Thoracic aorta (tissue), 2 donors: ENCODE results near the gene ATP4A. TPM values are rescaled to one million over a fixed set of nuclear protein-coding genes. Genes with fewer than 3 reads are reported as not detected.

Source experiments
- ATAC-seq: fragments of 150-250 bp; one replicate; pipeline ENCODE4 v1.8.0; 2017; ENCODE audit warnings: low read depth; ENCODE audit not compliant: insufficient number of reproducible peaks, low FRiP score
- DNase-seq: peaks from one replicate; pipeline ENCODE4 v3.0.0-alpha.2; 2020; ENCODE audit warnings: low spot score
- H3K27ac ChIP-seq, 2 donors: fragments of 200-600 bp; sonication (generic); 1 replicate in 1 of 2; 2 replicates in 1 of 2; pipeline ENCODE4 v1.5.1; 2016; ENCODE audit warnings: mild to moderate bottlenecking in 2 of 2, moderate library complexity in 2 of 2
- H3K27me3 ChIP-seq: fragments of 200-600 bp; sonication (generic); replicated peaks from 2 replicates; pipeline ENCODE4 v1.6.0; 2016; ENCODE audit warnings: mild to moderate bottlenecking; ENCODE audit not compliant: insufficient read depth
- H3K36me3 ChIP-seq: fragments of 200-600 bp; sonication (generic); one replicate; pipeline ENCODE4 v1.5.1; 2016
- H3K4me1 ChIP-seq, 2 donors: fragments of 200-600 bp; sonication (generic); 1 replicate in 1 of 2; 2 replicates in 1 of 2; pipeline versions ENCODE4 v1.5.1 to v1.6.0; 2016; ENCODE audit warnings: low read depth in 2 of 2, mild to moderate bottlenecking in 1 of 2; ENCODE audit not compliant: control insufficient read depth in 1 of 2
- H3K4me3 ChIP-seq: fragments of 200-600 bp; sonication (generic); 2 replicates; pipeline ENCODE4 v1.5.1; 2016; ENCODE audit warnings: mild to moderate bottlenecking
- H3K9me3 ChIP-seq: fragments of 200-600 bp; sonication (generic); 2 replicates; pipeline ENCODE4 v1.5.1; 2016
- total RNA-seq, 2 donors: library from RNA; depleted of rRNA; stranded (reverse); fragments of >200 nt; gene quantifications; one replicate each; pipeline versions ENCODE4 v1.1.0 to v1.2.3, GENCODE V29; 2016
- TF ChIP-seq, protein P1 (sequence below): fragments of 200-600 bp; sonication (generic); IDR thresholded peaks from one replicate; pipeline ENCODE4 v1.5.1; 2019; ENCODE audit warnings: antibody characterized with exemption

Gene ATP4A
- total RNA-seq, 2 donors from 2014 or later, result 0.35 TPM; not detected in 1

DNA sequence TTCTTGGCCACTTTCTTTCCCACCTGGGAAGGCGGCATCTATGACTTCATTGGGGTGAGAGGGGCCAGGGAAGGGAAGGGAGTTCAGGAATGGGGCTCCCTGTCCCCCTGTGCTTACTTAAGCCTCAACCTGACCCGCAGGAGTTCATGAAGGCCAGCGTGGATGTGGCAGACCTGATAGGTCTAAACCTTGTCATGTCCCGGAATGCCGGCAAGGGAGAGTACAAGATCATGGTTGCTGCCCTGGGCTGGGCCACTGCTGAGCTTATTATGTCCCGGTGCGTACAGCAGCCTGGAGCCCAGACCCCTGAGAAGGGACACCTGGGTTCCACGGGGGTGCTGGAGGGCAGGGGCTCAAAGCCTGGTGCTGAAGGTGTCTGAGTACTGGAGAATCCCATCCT is 16.9 kb downstream of the ATP4A start:
- Histone ChIP-seq H3K4me1 (peaks cover 8 to 21% of the 10 kb centered on the region in 2 donors), H3K36me3 (no peaks in the 10 kb centered on the region), H3K9me3 (no peaks in the 10 kb centered on the region), H3K27ac (no peak overlapping the region), H3K4me3 (peak overlapping the region; percentile 97), H3K27me3 (no peaks in the 10 kb centered on the region)
- ATAC-seq (no peak), DNase-seq (no peak)
- TF ChIP-seq, protein P1, sequence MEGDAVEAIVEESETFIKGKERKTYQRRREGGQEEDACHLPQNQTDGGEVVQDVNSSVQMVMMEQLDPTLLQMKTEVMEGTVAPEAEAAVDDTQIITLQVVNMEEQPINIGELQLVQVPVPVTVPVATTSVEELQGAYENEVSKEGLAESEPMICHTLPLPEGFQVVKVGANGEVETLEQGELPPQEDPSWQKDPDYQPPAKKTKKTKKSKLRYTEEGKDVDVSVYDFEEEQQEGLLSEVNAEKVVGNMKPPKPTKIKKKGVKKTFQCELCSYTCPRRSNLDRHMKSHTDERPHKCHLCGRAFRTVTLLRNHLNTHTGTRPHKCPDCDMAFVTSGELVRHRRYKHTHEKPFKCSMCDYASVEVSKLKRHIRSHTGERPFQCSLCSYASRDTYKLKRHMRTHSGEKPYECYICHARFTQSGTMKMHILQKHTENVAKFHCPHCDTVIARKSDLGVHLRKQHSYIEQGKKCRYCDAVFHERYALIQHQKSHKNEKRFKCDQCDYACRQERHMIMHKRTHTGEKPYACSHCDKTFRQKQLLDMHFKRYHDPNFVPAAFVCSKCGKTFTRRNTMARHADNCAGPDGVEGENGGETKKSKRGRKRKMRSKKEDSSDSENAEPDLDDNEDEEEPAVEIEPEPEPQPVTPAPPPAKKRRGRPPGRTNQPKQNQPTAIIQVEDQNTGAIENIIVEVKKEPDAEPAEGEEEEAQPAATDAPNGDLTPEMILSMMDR, result no peak

- ATAC-seq (no peak), DNase-seq (no peak)
- peak overlapping the region; percentile 97 for H3K4me3 ChIP-seq
- TF ChIP-seq, protein P1, result no peak
- H3K36me3 ChIP-seq, result no peaks in the 10 kb centered on the region
- H3K9me3 ChIP-seq, result no peaks in the 10 kb centered on the region
- peaks cover 8 to 21% of the 10 kb centered on the region in 2 donors for H3K4me1 ChIP-seq
- peak overlapping the region; percentile 20 to 68 for H3K27ac ChIP-seq
- H3K27me3 ChIP-seq, result no peaks in the 10 kb centered on the region
Measured at GRCh38 chr19:35545855-35546381, 17.5 kb downstream of the ATP4A start.

DNA sequence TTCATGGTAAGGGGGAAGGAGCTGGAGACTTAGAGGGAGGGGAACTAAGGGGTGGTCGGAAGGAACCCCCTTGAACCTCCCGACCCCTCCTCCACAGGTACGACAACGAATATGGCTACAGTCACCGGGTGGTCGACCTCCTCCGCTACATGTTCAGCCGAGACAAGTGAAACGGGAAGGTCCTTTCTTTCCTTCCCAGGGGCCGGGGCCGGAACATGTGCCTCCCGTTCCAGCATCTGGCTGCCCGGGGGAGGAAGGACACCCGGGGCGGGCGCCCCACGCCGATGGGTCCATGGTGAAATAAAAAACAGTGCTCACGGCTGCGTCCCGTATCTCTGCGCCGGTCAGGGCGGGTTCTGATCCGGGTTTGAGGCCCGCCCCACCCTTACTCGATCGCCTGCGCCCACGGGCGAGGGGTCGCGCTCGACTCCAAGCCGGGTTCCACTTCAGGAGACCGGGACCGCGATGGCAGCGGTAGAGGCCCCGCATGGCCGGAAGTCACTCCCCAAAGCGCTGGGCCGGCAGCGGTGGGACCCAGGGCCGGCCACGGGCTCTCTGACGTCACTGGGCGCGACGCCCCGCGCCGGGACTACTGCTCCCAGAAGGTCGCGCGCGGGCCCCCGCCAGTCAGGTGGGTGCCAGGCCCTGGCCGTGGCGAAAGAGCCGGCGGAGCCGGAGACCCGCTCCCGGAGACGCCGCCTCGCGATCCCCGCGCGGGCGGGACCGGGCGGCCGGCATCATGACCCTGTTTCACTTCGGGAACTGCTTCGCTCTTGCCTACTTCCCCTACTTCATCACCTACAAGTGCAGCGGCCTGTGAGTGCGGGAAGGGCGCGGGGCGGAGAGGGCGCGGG is 18.2 kb downstream of the ATP4A start, which contains the start of gene TMEM147:
TSS of gene TMEM147 (plus strand) at position 626 of the 854 bp plus-strand sequence. CDS start at position 740, 114 bp downstream.
- peak within 1 kb of the TSS; percentile 68 to 70 for H3K27ac ChIP-seq
- no peaks in the 10 kb centered on the region for H3K27me3 ChIP-seq
- ATAC-seq (peak; percentile 57), DNase-seq (peak; percentile 79)
- peaks cover 8 to 21% of the 10 kb centered on the region in 2 donors for H3K4me1 ChIP-seq
- TF ChIP-seq, protein P1, result no peak
- peak within 1 kb of the TSS; percentile 97 for H3K4me3 ChIP-seq
- H3K36me3 ChIP-seq, result no peaks in the 10 kb centered on the region
- no peaks in the 10 kb centered on the region for H3K9me3 ChIP-seq

- H3K4me3 ChIP-seq, result peak overlapping the region; percentile 97
- ATAC-seq, result no peak
- TF ChIP-seq, protein P1, result no peak
- no peaks in the 10 kb centered on the region for H3K27me3 ChIP-seq
- peaks cover 8 to 21% of the 10 kb centered on the region in 2 donors for H3K4me1 ChIP-seq
- no peak for DNase-seq
- no peaks in the 10 kb centered on the region for H3K36me3 ChIP-seq
- no peaks in the 10 kb centered on the region for H3K9me3 ChIP-seq
- no peak overlapping the region for H3K27ac ChIP-seq
Measured at GRCh38 chr19:35544110-35544802, 19.2 kb downstream of the ATP4A start.
